Astrocyte (in vitro differentiated cells and primary cell): Measurements from ENCODE around the gene CCDC40.

Source experiments
- CTCF ChIP-seq: IDR thresholded peaks from 2 replicates; pipeline ENCODE4 v1.5.1; 2011; ENCODE audit warnings: low read depth, mild to moderate bottlenecking, inconsistent platforms, low read length, moderate library complexity; ENCODE audit not compliant: insufficient read depth
- EZH2 ChIP-seq: IDR thresholded peaks from 2 replicates; pipeline ENCODE4 v1.6.1; 2012; ENCODE audit warnings: mild to moderate bottlenecking, low read length, inconsistent platforms; ENCODE audit not compliant: insufficient read depth

DNA sequence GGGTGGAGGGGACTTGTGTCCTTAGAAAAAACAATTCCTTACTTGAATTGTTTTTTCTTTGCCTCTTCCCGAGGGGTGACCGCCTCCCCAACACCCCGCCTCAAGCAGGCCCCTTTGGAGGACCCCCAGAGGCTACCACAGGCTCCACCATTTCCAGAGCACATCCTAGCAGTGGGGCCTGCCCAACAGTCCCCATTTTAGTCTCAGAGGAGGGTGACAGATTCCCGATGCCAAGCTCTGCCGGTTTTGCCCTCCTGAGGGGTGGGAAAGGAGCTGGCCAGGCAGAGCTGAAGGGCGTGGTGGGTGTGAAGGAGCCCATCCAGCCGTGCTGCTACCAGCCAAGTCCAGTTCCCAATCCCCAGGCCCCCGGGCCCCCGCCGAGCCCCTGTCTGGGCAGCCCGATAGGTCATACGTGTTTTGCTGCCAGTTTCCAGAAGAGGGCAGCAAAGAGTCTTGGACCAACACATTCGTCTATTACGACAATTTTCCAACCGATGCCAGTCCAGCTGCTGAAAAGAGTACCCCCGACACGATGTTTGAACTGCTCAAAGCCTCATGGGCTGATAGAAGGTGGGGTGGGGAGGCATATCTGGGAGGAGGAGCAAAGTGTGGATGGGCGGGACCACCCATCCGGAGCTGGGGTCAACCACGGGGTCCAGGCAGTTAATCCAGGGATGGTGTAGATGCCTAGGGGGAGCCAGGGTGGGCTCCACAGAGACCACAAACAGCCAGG is 46.1 kb downstream of the CCDC40 start:
- peak; percentile 58 for TF ChIP-seq CTCF
- TF ChIP-seq EZH2 = no peak
